Cardiac septum (tissue), 1 donor: Measurements from ENCODE around the gene TSPYL1. TPM values are rescaled to one million over a fixed set of nuclear protein-coding genes. Genes with fewer than 3 reads are reported as not detected.
"Not testable (repeated sequence)": the region's sequence is repeated elsewhere in the genome, so short reads cannot be mapped to it uniquely, and the experiment has no call there.

Experiments
- DNase-seq: peaks from one replicate; pipeline ENCODE4 v3.0.0-alpha.2; 2020; ENCODE audit warnings: low spot score
- intact Hi-C: fragments of 100-400 bp; cut with DNase I; formaldehyde crosslinking; loops from one replicate; pipeline ENCODE4 v1.14.0; 2022
- long read RNA-seq: library from polyadenylated mRNA; unstranded; transcript quantifications from one replicate; pipeline ENCODE4 v2.0.0, GENCODE V29; 2021
- total RNA-seq: library from RNA; stranded (reverse); fragmentation: NEBNext Ultra II Directional; extraction: Animal tissue kit (Norgen Biotek cat#: 25700); gene quantifications from one replicate; pipeline ENCODE4 v1.2.1, GENCODE V29; 2021
- donor health status: DM: no; HTN: no; CAD: no.

Gene TSPYL1
- total RNA-seq = 125 TPM
- long read RNA-seq, transcript TSPYL1-201 (1 exons, 3,326 nt) = major isoform, 48 of 48 reads
- long read RNA-seq, partial matches to known transcripts = 0 of 48 reads
- long read RNA-seq, other reads (novel, unspliced or antisense) = 0 of 48 reads

DNA sequence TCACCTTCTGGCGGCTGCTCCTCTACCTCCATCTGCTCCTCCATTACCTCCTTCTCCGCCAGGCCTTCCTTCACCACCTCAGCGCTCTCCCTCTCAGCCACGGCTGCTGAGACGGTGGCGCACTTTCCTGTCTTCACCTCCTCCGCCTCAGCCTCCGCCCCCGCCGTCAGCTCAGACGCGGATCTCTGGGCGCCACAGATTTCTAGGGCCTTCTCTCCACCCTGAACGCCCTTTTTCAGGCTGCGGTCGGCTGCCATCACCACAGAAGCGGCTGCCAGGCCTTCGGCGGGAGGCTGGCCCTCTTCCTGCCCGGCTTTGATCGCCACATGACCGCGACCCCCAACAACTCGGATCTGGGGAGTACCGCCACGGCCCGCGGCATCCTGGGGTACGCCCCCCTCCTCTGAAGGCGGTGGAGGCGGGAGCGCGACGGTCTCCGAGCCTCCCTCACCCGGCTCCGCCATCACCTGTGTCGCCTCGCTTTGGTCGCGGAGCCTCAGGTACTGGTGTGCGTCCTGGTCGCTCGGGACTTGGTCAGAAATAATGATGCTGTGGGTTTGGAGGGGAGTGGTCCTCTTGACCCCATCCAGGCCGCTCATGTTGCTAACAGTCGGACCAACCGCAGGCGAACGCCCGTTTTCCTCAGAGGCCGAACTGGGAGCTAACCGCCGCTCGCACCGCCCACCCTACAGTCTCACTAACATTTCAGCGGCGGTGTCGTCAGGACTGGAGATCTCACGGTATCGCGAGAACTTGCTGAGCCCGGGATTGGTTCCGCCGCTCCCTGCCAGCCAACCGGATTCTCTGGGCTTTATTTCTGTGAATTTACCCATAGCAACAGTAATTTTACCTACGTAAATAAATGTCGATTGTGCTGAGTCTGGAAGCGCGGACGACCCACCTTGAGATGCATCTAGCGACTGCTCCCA lies at the start of gene TSPYL1:
Gene TSPYL1 (minus strand): TSS at position 699 of the 929 bp plus-strand sequence. CDS start 100 bp downstream, at position 599.
- peak; percentile 97 for DNase-seq
- intact Hi-C loops = loop anchor here (2.0 to 10.0 kb wide), 3 partner anchors 62 to 291 kb away; partner anchors contain the start of gene RWDD1

DNA sequence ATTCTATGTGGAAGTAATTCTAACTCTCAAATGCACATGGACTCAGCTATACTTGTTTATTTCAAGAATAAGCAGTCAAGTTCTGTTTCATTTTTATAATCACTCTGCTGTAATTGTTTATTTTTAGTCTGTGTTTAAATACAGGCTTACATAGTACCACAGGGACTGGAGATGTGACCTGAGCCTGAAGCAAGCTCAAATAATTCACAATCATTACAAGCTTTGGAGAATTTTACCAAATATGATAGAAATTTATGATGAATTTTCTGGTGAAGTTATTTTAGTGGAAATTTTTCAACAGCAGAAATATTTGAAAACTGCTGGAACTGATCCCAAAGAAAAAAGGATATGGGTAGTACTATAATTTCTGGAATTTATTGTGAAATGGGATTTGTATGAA lies 49.4 kb upstream of the TSPYL1 start:
- intact Hi-C loops = no loop called here

DNA sequence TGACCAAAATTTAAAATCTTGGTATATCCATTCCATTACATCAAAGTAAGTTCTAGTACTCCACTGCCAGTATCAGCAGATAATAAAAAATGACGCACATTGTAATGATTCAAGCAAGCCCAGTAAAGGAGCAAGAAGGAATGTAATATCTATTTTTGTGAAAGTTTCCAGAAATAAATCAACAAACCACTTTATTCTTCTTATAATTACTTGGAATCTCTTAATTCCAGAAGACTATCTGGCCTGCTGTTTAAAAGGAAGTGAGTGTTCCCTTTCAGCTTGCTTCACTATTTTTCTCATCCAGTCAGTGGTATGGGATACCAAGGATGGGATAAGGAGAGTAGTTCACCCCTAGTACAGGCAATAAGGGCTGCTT lies 48.8 kb upstream of the TSPYL1 start:
- no peak for DNase-seq
- intact Hi-C loops = no loop called here

More for the DNA sequence above, 49.4 kb upstream of the TSPYL1 start:
- DNase-seq = no peak

DNA sequence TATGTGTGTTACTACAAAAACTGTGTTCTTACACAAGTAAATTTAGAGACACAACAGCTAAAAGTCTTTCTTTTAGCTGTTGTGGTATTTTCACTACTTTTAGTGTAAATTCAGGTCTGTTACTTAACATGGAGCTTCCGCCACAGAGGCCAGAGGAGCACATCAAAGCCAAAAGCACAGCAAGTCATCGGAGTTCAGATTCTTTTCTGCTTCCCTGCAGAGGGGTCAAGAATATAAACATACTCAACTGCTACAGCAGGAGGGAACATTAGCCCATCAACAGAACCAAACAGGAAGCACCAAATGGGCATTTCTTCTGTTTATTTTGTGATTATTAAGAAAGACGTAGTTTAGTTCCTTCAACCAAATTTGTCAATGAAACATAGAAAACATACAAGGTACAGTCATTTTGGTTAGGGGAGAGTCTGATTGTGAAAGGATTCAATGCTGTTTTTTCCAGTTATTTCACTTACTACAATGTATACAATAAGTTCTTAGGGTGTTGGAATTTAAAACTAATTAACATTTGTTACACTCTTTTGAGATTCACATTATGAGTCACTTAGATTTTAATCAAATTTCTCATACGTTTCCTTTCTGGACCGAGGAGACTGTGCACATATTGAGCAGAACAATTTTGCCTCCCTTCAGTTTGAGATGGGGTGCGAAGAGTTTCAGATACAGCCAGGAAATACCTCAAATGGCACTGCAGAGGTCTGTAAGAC lies 48.2 kb upstream of the TSPYL1 start:
- intact Hi-C loops = no loop called here
- no peak for DNase-seq

DNA sequence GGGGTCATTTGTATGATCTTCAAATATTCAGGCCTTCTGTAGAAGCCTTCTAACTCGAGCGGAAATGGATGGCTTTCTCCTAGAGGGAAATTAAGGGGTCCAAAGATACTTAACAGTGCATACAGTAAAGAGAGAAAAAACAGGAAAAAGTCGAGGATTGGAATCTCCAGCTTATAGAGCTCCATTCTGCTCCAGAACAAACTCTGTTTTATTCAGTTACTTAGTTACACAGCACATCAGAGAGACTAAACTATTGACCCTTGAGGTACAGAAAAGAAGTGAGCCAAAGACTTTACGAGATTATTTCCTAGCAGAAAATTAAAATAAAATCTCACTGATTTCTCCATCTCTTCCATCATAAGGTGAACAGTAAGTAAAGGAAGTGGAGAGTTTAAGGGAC lies 47.3 kb upstream of the TSPYL1 start:
- DNase-seq = no peak
- intact Hi-C loops = no loop called here

GRCh38 chr6:116326181-116326671 lies 46.5 kb upstream of the TSPYL1 start:
- no peak for DNase-seq
- intact Hi-C loops = no loop called here

DNA sequence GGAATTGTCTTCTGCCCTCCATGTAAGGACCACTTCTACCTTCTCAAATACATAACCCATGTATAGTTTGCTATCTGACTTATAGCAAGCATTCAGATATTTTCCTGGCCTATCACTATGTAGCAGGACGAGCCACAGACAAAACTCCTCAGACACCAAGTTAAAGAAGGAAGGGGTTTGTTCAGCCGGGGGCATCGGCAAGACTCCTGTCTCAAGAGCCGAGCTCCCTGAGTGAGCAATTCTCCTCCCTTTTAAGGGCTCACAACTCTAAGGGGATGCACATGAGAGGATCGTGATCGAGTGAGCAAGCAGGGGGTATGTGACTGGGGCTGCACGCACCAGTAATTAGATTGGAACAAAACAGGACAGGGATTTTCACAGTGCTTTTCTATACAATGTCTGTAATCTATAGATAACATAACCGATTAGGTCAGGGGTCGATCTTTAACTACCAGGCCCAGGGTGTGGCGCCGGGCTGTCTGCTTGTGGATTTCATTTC lies 46.0 kb upstream of the TSPYL1 start:
- intact Hi-C loops, DNase-seq: not testable (repeated sequence)

- no peak for DNase-seq
- intact Hi-C loops = no loop called here
These were observed 44.1 kb upstream of the TSPYL1 start for GRCh38 chr6:116323863-116324262.

DNA sequence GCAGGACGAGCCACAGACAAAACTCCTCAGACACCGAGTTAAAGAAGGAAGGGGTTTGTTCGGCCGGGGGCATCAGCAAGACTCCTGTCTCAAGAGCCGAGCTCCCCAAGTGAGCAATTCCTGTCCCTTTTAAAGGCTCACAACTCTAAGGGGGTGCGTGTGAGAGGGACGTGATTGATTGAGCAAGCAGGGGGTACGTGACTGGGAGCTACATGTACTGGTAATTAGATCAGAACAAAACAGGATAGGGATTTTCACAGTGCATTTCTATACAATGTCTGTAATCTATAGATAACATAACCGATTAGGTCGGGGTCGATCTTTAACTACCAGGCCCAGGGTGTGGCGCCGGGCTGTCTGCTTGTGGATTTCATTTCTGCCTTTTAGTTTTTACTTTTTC lies 42.2 kb upstream of the TSPYL1 start:
- DNase-seq, intact Hi-C loops: not testable (repeated sequence)

- intact Hi-C loops = no loop called here
- DNase-seq = no peak
These were observed 37.2 kb upstream of the TSPYL1 start for GRCh38 chr6:116316772-116317467.

DNA sequence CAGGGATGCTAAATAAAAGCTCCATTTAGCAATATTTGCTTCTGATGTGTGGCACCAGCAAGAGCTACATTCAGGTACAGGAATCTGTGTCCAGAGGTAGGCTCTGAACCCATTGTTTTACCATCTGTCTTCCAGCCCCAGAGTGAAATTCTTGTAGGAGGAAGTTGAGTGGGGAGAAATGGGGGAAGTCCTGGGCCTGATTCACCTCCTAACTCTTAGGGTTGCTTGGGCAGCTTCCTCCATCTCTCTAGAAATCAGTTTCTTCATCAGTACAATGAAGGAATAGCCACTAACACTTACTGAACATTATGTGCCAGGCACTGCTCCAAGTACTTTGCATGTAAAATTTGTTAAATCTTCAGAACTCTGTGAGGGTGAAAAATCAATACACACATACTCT lies 35.1 kb upstream of the TSPYL1 start:
- intact Hi-C loops = no loop called here
- no peak for DNase-seq

DNA sequence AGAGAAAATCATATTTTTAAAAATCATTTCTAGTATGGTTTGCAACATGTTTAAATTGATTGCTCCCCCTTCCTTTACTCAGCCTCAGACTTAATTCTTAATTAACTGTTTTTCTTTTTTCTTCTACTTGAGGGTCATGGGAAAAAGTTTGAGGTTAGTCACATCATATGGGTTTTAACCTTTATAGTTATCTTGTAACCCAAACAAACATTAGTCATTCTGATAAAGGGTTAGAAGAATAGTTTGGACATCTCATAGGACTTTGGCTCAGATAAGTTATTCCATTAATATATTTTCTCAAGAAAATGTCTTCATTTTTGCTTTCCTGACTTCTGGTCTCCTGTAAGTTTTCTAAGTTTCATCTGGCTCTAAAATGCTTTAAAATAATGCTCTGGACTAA lies 34.5 kb upstream of the TSPYL1 start:
- intact Hi-C loops = no loop called here
- DNase-seq = no peak

DNA sequence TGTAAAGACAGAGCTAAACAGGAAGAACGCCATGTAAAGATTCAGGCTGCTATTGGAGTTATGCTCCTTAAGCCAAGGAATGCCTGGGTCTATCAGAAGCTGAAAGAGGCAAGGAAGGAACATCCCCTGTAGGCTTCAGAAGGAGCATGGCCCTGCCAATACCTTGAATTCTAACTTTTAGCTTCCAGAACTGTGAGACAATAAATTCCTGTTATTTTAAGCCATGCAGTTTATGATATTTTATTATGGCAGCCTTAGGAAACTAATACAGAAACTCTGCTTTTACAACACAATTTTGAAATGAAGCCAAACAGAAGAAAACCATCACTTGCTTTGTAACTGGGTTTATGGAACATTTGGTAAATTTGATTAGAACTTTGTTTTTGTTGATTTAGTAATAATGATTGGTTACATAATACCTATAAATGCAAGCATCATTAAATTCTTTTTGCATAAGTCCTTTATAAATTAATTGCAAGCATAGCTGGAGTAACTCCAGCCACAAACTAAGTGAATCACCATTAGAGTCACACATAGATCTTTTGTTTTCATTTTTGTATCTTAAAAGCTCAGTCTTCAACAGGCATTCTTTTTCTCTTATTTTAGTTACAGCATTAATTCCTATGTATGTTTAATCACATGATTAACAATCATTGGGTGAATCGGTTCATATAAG lies 33.5 kb upstream of the TSPYL1 start:
- no peak for DNase-seq
- intact Hi-C loops = no loop called here

- intact Hi-C loops = no loop called here
- no peak for DNase-seq
These were observed 29.9 kb upstream of the TSPYL1 start for GRCh38 chr6:116309657-116310056.

- intact Hi-C loops = no loop called here
These were observed 29.3 kb upstream of the TSPYL1 start for GRCh38 chr6:116309001-116309400.

DNA sequence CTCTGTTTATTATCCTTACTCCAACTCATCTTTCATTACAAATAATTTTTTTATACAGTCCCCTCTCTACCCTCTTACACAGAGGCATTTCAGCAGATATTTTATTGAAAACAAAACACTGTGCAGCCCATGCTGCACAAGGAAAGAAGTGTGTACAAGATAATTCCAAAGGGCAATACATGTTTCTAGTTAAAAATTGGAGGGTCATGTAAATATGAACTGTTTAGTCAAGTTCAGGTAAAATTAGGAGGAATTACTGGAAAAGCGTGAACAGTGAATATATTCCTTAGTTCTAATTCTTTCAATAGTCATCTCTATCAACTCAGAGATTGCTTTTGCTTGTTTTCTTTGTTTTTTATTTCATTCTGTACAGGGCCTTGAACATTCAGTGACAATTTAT lies 27.9 kb upstream of the TSPYL1 start:
- no peak for DNase-seq
- intact Hi-C loops = no loop called here

More at GRCh38 chr6:116309001-116309400, 29.3 kb upstream of the TSPYL1 start:
- no peak for DNase-seq

DNA sequence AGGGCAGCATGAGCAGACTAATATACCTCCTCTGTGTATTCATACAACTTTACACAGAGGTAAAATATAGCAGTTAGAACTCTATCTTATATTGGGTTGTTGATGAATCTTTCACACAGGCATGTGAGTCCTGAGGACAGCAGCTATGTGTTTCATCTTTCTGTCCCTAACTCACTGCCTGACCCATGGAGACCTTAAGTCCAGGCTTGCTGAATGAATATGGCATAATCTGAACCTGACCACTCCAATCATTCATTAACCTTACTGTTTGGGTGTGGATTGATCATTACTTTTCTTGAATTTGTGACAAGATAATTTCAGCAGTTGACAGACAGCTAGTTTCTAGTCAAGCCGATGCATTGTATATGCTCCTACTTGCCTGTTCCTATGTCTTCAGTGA lies 27.3 kb upstream of the TSPYL1 start:
- no peak for DNase-seq
- intact Hi-C loops = no loop called here

DNA sequence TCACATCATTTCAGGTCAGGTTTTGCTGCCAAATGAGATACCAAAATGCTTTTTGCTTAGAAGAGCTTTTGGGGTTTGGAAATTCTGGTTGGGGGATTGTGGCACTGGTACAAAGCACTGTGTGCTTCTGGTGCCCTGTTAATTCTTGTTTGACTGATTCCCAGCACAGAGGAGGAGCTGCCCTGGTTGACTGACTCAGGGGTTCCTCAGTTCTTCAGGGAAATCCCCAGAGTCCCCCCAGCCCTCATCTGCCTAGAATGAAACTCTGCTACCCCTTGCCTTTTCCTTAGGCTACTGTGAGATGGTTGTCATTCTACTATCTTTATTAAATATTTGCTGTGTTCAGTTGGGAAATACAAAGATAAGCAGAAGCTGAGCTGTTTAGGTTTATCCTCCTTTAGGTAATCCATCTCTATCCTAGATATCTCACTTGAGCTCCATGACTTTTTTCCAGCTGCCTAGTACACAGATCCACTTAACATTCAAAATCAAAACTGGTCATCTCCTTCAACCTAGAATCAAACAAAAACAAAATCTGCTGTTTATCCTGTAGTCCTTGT lies 24.9 kb upstream of the TSPYL1 start:
- DNase-seq = no peak
- intact Hi-C loops = no loop called here

DNA sequence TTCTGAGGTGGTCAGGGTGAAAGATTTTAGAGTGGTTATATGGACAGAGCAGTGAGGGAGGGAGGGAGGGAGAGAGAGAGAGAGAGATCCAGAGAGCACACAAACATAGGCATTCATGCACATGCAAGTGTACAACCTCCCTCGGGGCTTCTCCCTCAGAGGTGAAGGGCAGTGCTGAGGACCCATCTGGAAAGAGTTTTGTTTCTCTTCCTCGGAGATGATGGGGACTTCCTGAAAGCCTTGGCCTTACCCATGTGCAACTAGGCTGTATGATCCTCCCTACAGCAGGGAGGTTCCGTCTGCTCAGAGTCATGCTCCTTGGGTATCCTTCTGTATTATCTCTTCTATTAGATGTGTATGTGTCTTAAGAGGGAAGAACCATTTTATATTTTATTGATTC lies 21.4 kb upstream of the TSPYL1 start:
- intact Hi-C loops = no loop called here
- DNase-seq = no peak
